Activated naive CD4-positive, alpha-beta T cell treated with anti-CD3 and anti-CD28 coated beads, Interleukin-2, amount 10 ng/mL, durations not matched to agents 7 days and 5 days (primary cell): ENCODE measurements around the gene PAQR8.

Experiments
- CTCF ChIA-PET: fragments of 350-600 bp; sonication (Branson Sonifier 250); formaldehyde crosslinking; loops from one replicate; lab custom pipeline; 2021; ENCODE audit warnings: antibody characterized with exemption; lab: Charles Lee
- DNase-seq: peaks from one replicate; pipeline ENCODE4 v3.0.0-alpha.2; 2020
- H3K27ac Mint-ChIP-seq: one replicate; pipeline ENCODE4 v1.8.0; 2021; ENCODE audit warnings: mild to moderate bottlenecking, moderate library complexity, mixed read lengths
- H3K27me3 Mint-ChIP-seq: one replicate; pipeline ENCODE4 v1.8.0; 2021; ENCODE audit warnings: mild to moderate bottlenecking, mixed read lengths
- H3K36me3 Mint-ChIP-seq: one replicate; pipeline ENCODE4 v1.8.0; 2021; ENCODE audit warnings: mixed read lengths
- H3K4me1 Mint-ChIP-seq: one replicate; pipeline ENCODE4 v1.8.0; 2021; ENCODE audit warnings: mixed read lengths
- H3K4me3 Mint-ChIP-seq: one replicate; pipeline ENCODE4 v1.8.0; 2021; ENCODE audit warnings: mild to moderate bottlenecking, moderate library complexity, mixed read lengths
- H3K9me3 Mint-ChIP-seq: one replicate; pipeline ENCODE4 v1.8.0; 2021; ENCODE audit warnings: mixed read lengths

PAQR8 gene

DNA sequence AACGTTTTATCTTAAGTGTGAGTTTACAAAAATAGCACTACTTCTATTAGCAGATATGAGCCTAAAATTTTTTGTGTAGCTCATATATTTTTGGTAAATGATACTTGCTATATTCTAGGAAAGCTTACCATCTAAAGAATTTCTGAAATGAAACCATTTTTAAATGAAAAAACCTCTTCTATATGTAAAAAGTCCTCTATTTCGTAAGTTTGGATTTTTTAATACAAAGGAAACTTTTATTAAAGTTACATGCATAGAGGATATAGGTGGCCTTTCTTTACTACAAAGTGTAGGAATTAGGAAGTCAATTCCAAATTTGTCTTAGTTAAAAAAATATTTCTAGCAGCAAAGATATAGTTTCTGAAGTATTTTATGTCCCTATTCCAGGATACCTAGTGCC lies 77.0 kb downstream of the PAQR8 start:
- H3K4me1 Mint-ChIP-seq: no peaks in the 10 kb centered on the region
- no peak overlapping the region for H3K27ac Mint-ChIP-seq
- CTCF ChIA-PET: no interaction called here
- H3K4me3 Mint-ChIP-seq: no peak overlapping the region
- H3K27me3 Mint-ChIP-seq: peaks cover 7% of the 10 kb centered on the region
- H3K36me3 Mint-ChIP-seq: no peaks in the 10 kb centered on the region
- DNase-seq: no peak
- no peaks in the 10 kb centered on the region for H3K9me3 Mint-ChIP-seq

DNA sequence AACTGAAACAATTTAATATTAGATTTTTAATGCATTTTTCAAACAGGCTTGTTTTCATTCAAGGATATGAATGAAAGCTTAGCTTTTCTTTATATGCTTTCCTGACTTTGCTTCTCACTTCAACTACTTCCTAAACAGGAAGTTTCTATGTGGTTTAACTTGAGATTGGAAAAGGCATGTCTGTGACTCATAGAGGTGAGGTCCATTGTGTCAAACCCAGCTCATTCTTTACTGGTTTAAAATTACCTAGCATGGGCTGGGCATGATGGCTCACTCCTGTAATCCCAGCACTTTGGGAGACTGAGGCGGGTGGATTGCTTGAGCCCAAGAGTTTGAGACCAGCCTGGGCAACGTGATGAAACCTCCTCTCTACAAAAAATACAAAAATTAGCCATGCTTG lies 92.6 kb downstream of the PAQR8 start:
- no peaks in the 10 kb centered on the region for H3K27me3 Mint-ChIP-seq
- CTCF ChIA-PET: interaction anchor here (0.8 kb wide), 1 partner anchor 190 kb away, joined by 3 read pairs; no protein-coding TSS in a partner anchor
- no peaks in the 10 kb centered on the region for H3K4me1 Mint-ChIP-seq

DNA sequence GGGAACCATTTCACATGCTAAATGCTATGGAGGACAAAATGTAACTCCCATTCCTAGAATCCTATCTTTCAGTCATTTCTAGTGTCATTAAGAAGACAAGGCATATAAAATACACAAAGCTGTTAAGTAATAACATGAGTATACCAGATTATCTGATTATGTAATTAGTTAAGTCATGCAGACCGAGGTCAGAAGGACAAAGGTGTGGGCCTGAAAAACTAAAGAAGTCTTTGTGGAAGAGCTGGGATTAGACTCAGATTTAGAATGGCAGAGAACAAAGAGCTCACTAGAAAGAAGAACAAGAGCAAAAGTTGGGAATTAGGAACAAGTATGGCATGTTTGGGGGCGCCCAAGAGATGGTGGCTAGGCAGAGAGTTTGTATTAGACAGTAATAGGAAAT lies 95.1 kb downstream of the PAQR8 start:
- no peaks in the 10 kb centered on the region for H3K27me3 Mint-ChIP-seq
- H3K27ac Mint-ChIP-seq: no peak overlapping the region
- DNase-seq: no peak
- no peaks in the 10 kb centered on the region for H3K4me1 Mint-ChIP-seq
- no peak overlapping the region for H3K4me3 Mint-ChIP-seq
- H3K9me3 Mint-ChIP-seq: peaks cover 3% of the 10 kb centered on the region
- CTCF ChIA-PET: no interaction called here
- H3K36me3 Mint-ChIP-seq: no peaks in the 10 kb centered on the region

More for the DNA sequence above, 92.6 kb downstream of the PAQR8 start:
- Mint-ChIP-seq H3K27ac (no peak overlapping the region), H3K9me3 (peaks cover 17% of the 10 kb centered on the region), H3K36me3 (peaks cover 2% of the 10 kb centered on the region), H3K4me3 (no peak overlapping the region)
- no peak for DNase-seq
